NB4 (cell line): Measurements from ENCODE around the gene SP6.

ENCODE experiments used
- MYC ChIP-seq: IDR thresholded peaks from 2 replicates; pipeline ENCODE4 v1.6.1; 2011; ENCODE audit warnings: low read depth, low read length
- POLR2A ChIP-seq: IDR thresholded peaks from 2 replicates; pipeline ENCODE4 v1.6.1; 2011; ENCODE audit warnings: mild to moderate bottlenecking; ENCODE audit not compliant: insufficient read length; ENCODE audit errors: extremely low read depth
- TF ChIP-seq, protein P1 (sequence below): IDR thresholded peaks from one replicate; pipeline ENCODE4 v1.5.1; 2012; ENCODE audit warnings: low read depth, low read length

DNA sequence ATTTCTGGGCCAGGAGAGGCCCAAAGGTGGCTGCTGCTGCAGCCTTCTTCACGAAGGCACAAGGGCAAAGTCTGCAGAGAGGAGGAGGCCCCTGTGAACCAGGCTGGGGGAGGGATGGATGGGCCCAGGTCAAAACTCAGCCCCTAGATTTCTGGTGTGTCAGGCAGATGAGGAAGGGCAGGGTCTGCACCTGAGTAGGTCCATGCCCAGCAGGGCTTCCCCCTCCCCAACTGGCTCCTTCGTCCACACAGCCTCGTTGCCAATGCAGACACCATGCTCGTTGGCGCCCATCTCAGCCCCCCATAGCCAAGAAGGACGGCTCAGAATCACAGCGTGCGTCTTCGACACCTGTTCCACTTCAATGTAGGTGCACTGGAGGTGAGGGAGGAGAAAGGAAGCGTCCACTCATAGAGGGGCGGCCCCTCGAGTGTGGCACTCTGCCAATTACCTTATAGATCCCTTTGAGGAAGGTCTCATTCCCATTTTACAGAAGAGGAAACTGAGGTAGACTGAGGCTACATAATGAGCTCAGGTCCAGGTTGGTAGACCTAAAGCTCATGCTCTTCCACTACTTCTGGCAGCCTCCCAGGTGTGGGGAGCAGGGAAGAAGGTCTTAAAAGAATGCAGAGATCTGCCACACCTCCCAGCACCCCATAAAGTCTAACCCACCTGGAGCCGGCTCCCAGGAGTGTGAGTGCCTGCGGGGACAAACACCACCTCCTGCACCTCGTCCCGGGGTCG is 10.8 kb downstream of the SP6 start:
- TF ChIP-seq POLR2A (no peak), MYC (no peak)
- TF ChIP-seq, protein P1, sequence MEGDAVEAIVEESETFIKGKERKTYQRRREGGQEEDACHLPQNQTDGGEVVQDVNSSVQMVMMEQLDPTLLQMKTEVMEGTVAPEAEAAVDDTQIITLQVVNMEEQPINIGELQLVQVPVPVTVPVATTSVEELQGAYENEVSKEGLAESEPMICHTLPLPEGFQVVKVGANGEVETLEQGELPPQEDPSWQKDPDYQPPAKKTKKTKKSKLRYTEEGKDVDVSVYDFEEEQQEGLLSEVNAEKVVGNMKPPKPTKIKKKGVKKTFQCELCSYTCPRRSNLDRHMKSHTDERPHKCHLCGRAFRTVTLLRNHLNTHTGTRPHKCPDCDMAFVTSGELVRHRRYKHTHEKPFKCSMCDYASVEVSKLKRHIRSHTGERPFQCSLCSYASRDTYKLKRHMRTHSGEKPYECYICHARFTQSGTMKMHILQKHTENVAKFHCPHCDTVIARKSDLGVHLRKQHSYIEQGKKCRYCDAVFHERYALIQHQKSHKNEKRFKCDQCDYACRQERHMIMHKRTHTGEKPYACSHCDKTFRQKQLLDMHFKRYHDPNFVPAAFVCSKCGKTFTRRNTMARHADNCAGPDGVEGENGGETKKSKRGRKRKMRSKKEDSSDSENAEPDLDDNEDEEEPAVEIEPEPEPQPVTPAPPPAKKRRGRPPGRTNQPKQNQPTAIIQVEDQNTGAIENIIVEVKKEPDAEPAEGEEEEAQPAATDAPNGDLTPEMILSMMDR: no peak
